Dendritic cell treated with granulocyte-macrophage colony-stimulating factor and Interleukin-4, amounts not matched to agents 40 ng/mL and 50 ng/mL, for 4 days (primary cell): ENCODE measurements around the gene SLC7A8.

Source experiments
- H3K27ac Mint-ChIP-seq: one replicate; pipeline ENCODE4 v1.8.0; 2022; ENCODE audit warnings: mild to moderate bottlenecking, mixed read lengths
- H3K27me3 Mint-ChIP-seq: one replicate; pipeline ENCODE4 v1.8.0; 2022; ENCODE audit warnings: mild to moderate bottlenecking, mixed read lengths
- H3K36me3 Mint-ChIP-seq: one replicate; pipeline ENCODE4 v1.8.0; 2022; ENCODE audit warnings: low read depth, mixed read lengths
- H3K4me1 Mint-ChIP-seq: one replicate; pipeline ENCODE4 v1.8.0; 2022; ENCODE audit warnings: low read depth, mixed read lengths
- H3K4me3 Mint-ChIP-seq: one replicate; pipeline ENCODE4 v1.8.0; 2022; ENCODE audit warnings: mild to moderate bottlenecking, moderate library complexity, mixed read lengths
- H3K9me3 Mint-ChIP-seq: one replicate; pipeline ENCODE4 v1.8.0; 2022; ENCODE audit warnings: mixed read lengths
- intact Hi-C: fragments of 100-400 bp; cut with micrococcal nuclease; formaldehyde crosslinking; loops from one replicate; pipeline ENCODE4 v1.15.0; 2022

SLC7A8 gene

GRCh38 chr14:23174296-23175184 is 8.9 kb downstream of the SLC7A8 start:
- Mint-ChIP-seq H3K9me3 (no peaks in the 10 kb centered on the region), H3K27ac (peak overlapping the region; percentile 74), H3K36me3 (peaks cover 83% of the 10 kb centered on the region), H3K27me3 (no peaks in the 10 kb centered on the region), H3K4me1 (peaks cover 92% of the 10 kb centered on the region), H3K4me3 (peak overlapping the region; percentile 10)
- intact Hi-C loops = no loop called here

GRCh38 chr14:23173796-23174195 is 9.7 kb downstream of the SLC7A8 start:
- Mint-ChIP-seq H3K27ac (peak overlapping the region; percentile 74), H3K4me3 (peak overlapping the region; percentile 10), H3K27me3 (no peaks in the 10 kb centered on the region), H3K9me3 (no peaks in the 10 kb centered on the region), H3K36me3 (peaks cover 75% of the 10 kb centered on the region), H3K4me1 (peaks cover 86% of the 10 kb centered on the region)
- intact Hi-C loops = no loop called here

GRCh38 chr14:23173031-23173430 is 10.4 kb downstream of the SLC7A8 start:
- Mint-ChIP-seq H3K9me3 (no peaks in the 10 kb centered on the region), H3K4me3 (no peak overlapping the region), H3K27ac (peak overlapping the region; percentile 74), H3K36me3 (peaks cover 77% of the 10 kb centered on the region), H3K27me3 (no peaks in the 10 kb centered on the region), H3K4me1 (peaks cover 87% of the 10 kb centered on the region)
- intact Hi-C loops = no loop called here

- peak overlapping the region; percentile 74 for H3K27ac Mint-ChIP-seq
- peaks cover 88% of the 10 kb centered on the region for H3K4me1 Mint-ChIP-seq
Measured at GRCh38 chr14:23172574-23172973, 10.9 kb downstream of the SLC7A8 start.

GRCh38 chr14:23172096-23172495 is 11.4 kb downstream of the SLC7A8 start:
- intact Hi-C loops = no loop called here
- H3K9me3 Mint-ChIP-seq = no peaks in the 10 kb centered on the region
- H3K27ac Mint-ChIP-seq = peak overlapping the region; percentile 74
- peaks cover 88% of the 10 kb centered on the region for H3K4me1 Mint-ChIP-seq
- no peaks in the 10 kb centered on the region for H3K27me3 Mint-ChIP-seq
- no peak overlapping the region for H3K4me3 Mint-ChIP-seq
- H3K36me3 Mint-ChIP-seq = peaks cover 77% of the 10 kb centered on the region

More at GRCh38 chr14:23172574-23172973, 10.9 kb downstream of the SLC7A8 start:
- intact Hi-C loops = no loop called here
- H3K27me3 Mint-ChIP-seq = no peaks in the 10 kb centered on the region
- no peak overlapping the region for H3K4me3 Mint-ChIP-seq
- H3K9me3 Mint-ChIP-seq = no peaks in the 10 kb centered on the region
- peaks cover 77% of the 10 kb centered on the region for H3K36me3 Mint-ChIP-seq

GRCh38 chr14:23171222-23171975 is 12.1 kb downstream of the SLC7A8 start:
- peaks cover 81% of the 10 kb centered on the region for H3K36me3 Mint-ChIP-seq
- no peak overlapping the region for H3K4me3 Mint-ChIP-seq
- intact Hi-C loops = no loop called here
- H3K4me1 Mint-ChIP-seq = peaks cover 91% of the 10 kb centered on the region
- peak overlapping the region; percentile 74 for H3K27ac Mint-ChIP-seq
- no peaks in the 10 kb centered on the region for H3K9me3 Mint-ChIP-seq
- H3K27me3 Mint-ChIP-seq = no peaks in the 10 kb centered on the region

- Mint-ChIP-seq H3K27ac (no peak overlapping the region), H3K36me3 (peaks cover 81% of the 10 kb centered on the region), H3K9me3 (no peaks in the 10 kb centered on the region), H3K4me3 (no peak overlapping the region), H3K4me1 (peaks cover 91% of the 10 kb centered on the region), H3K27me3 (no peaks in the 10 kb centered on the region)
- intact Hi-C loops = no loop called here
Measured at GRCh38 chr14:23169622-23170021, 13.8 kb downstream of the SLC7A8 start.

GRCh38 chr14:23168246-23168645 is 15.2 kb downstream of the SLC7A8 start:
- no peaks in the 10 kb centered on the region for H3K27me3 Mint-ChIP-seq

GRCh38 chr14:23167116-23167847 is 16.2 kb downstream of the SLC7A8 start:
- H3K27ac Mint-ChIP-seq = peak overlapping the region; percentile 79
- peaks cover 90% of the 10 kb centered on the region for H3K36me3 Mint-ChIP-seq
- H3K27me3 Mint-ChIP-seq = no peaks in the 10 kb centered on the region
- peaks cover 90% of the 10 kb centered on the region for H3K4me1 Mint-ChIP-seq
- no peak overlapping the region for H3K4me3 Mint-ChIP-seq
- no peaks in the 10 kb centered on the region for H3K9me3 Mint-ChIP-seq
- intact Hi-C loops = no loop called here

More at GRCh38 chr14:23168246-23168645, 15.2 kb downstream of the SLC7A8 start:
- Mint-ChIP-seq H3K4me1 (peaks cover 90% of the 10 kb centered on the region), H3K36me3 (peaks cover 83% of the 10 kb centered on the region), H3K4me3 (no peak overlapping the region), H3K27ac (peak overlapping the region; percentile 79), H3K9me3 (no peaks in the 10 kb centered on the region)
- intact Hi-C loops = no loop called here

GRCh38 chr14:23164949-23165348 is 18.5 kb downstream of the SLC7A8 start:
- Mint-ChIP-seq H3K9me3 (no peaks in the 10 kb centered on the region), H3K27ac (peak overlapping the region; percentile 46), H3K27me3 (no peaks in the 10 kb centered on the region), H3K36me3 (peaks cover 90% of the 10 kb centered on the region), H3K4me3 (no peak overlapping the region), H3K4me1 (peaks cover 90% of the 10 kb centered on the region)
- intact Hi-C loops = no loop called here

GRCh38 chr14:23164250-23164649 is 19.2 kb downstream of the SLC7A8 start:
- H3K27ac Mint-ChIP-seq = peak overlapping the region; percentile 46
- no peaks in the 10 kb centered on the region for H3K9me3 Mint-ChIP-seq
- H3K27me3 Mint-ChIP-seq = no peaks in the 10 kb centered on the region
- intact Hi-C loops = no loop called here
- H3K4me1 Mint-ChIP-seq = peaks cover 92% of the 10 kb centered on the region
- H3K36me3 Mint-ChIP-seq = peaks cover 93% of the 10 kb centered on the region
- H3K4me3 Mint-ChIP-seq = no peak overlapping the region

GRCh38 chr14:23163830-23164229 is 19.6 kb downstream of the SLC7A8 start:
- Mint-ChIP-seq H3K9me3 (no peaks in the 10 kb centered on the region), H3K4me3 (no peak overlapping the region), H3K27ac (peak overlapping the region; percentile 46), H3K36me3 (peaks cover 97% of the 10 kb centered on the region), H3K27me3 (no peaks in the 10 kb centered on the region), H3K4me1 (peaks cover 96% of the 10 kb centered on the region)
- intact Hi-C loops = no loop called here

- no peaks in the 10 kb centered on the region for H3K27me3 Mint-ChIP-seq
- peak overlapping the region; percentile 18 for H3K4me3 Mint-ChIP-seq
- H3K4me1 Mint-ChIP-seq = peaks cover 90% of the 10 kb centered on the region
- H3K9me3 Mint-ChIP-seq = no peaks in the 10 kb centered on the region
- intact Hi-C loops = no loop called here
- peak overlapping the region; percentile 89 for H3K27ac Mint-ChIP-seq
- H3K36me3 Mint-ChIP-seq = peaks cover 98% of the 10 kb centered on the region
Measured at GRCh38 chr14:23162800-23163199, 20.7 kb downstream of the SLC7A8 start.
